Left cardiac atrium (tissue), 4 donors: ENCODE data around the gene AVP. TPM values are rescaled to one million over a fixed set of nuclear protein-coding genes. Genes with fewer than 3 reads are reported as not detected.
A peak's percentile ranks its signal among the peaks of the same experiment; 100 is the strongest.
"Not testable (repeated sequence)": the region's sequence is repeated elsewhere in the genome, so short reads cannot be mapped to it uniquely, and the experiment has no call there.

Source experiments
- ATAC-seq, 2 donors: fragments of 200-7000 bp; cut with Tn5 transposase; one replicate each; pipeline ENCODE4 v1.9.1; 2020; ENCODE audit warnings: mild to moderate bottlenecking in 2 of 2, moderate library complexity in 2 of 2
- DNase-seq: peaks from one replicate; pipeline ENCODE4 v3.0.0-alpha.2; 2020
- intact Hi-C, 2 donors: fragments of 100-400 bp; cut with DNase I; formaldehyde crosslinking; loops; one replicate each; pipeline versions ENCODE4 v1.14.1 to v1.15.1; 2022 to 2023
- total RNA-seq, 2 donors: library from RNA; stranded (reverse); fragmentation: NEBNext Ultra II Directional; extraction: Animal tissue kit (Norgen Biotek cat#: 25700); gene quantifications; one replicate each; pipeline ENCODE4 v1.2.1, GENCODE V29; 2021
- donor health status: DM: no; HTN: yes; CAD: no.
- donor health status: DM: no; HTN: yes; CAD: no; lungs with severe emphysema.
- donor health status: DM: yes; HTN: yes; CAD: no.
- donor health status: Dilated cardiomyopathy.

The AVP gene
- total RNA-seq, 2 donors from 2014 or later = not detected

DNA sequence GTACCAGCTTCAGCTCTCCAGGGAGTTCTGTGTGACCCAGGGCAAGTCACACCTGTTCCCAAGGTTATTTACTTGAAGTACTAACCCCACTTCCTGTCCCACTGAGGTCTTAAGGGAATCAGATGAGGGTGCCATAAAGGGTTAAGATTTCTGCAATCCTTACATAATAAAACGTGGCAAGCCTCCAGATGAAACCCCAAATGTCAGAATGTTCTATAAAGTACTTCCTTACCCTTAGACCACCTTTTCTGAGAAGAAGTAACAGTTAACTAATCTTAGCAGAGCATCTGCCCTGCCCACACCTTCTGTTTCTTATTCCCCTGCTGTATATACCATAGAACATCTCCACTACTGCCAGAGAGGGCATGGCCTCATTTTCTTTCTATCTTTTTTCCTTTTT, 6.0 kb upstream of the AVP start:
- ATAC-seq = no peak
- no peak for DNase-seq
- intact Hi-C loops = no loop called here

DNA sequence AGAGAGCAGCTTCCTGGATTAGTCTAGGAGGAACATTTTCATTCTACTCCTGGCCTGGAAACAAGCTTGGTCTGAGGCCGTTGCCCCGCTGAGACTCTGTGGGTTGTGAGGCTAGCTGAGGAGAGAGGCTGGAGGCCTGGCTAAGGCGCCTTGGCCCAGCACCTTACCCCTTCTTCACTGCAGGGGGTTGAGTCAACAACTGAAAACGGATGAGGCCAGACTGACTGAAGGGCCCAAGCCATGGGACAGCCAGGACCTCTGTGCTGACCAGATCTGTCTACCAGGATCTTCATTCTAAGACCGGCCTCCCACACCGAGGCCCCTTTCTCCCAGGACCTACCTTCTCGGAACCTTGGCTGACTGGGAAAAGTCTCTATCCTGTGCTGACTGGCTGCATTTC, 3.5 kb upstream of the AVP start:
- DNase-seq = no peak
- intact Hi-C loops = no loop called here
- no peak for ATAC-seq

DNA sequence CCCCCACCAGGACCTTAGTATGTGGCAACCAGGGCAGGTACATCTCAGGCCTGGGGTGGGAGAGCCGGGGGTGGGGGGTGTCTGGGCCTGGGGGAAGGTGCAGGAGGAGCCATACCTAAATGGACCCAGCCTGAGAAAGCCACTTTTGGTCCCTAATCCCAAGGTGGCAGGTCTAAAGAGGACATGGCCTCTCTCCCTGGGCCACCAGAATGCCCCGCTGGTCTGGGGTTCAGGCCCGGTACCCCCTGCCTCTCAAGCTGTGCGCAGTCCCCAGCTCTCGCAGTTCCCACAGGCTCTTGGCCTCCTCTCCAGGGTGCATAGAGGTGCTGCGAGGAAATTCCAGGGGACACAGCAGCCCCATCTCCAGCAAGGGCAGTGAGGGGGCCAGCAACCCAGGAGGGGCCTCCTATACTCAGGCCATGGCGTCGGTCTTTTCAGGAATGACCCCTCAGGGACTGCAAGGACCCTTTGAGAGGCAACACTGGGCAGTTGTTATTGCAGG, 1.1 kb upstream of the AVP start:
- no peak for DNase-seq
- ATAC-seq = no peak
- intact Hi-C loops = no loop called here

DNA sequence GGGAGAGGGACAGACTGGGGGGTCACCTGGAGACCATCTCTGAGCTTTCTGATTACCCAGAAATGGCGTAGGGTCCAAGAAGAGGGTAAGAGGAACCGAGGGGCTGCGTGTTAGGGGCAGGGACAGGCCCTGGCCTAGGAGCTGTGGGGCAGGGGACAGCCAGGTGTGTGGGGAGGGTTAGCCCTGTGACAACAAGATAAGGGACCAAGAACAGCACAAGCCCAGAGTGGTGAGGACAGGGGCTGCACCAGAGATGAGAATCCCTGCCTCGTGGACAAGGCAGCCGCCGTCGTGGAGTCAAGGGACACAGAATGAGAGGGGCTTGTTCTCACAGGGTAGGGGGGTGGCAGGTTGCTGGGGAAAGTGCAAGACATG, 449 bp upstream of the AVP start:
- no peak for DNase-seq
- ATAC-seq = no peak
- intact Hi-C loops = no loop called here

DNA sequence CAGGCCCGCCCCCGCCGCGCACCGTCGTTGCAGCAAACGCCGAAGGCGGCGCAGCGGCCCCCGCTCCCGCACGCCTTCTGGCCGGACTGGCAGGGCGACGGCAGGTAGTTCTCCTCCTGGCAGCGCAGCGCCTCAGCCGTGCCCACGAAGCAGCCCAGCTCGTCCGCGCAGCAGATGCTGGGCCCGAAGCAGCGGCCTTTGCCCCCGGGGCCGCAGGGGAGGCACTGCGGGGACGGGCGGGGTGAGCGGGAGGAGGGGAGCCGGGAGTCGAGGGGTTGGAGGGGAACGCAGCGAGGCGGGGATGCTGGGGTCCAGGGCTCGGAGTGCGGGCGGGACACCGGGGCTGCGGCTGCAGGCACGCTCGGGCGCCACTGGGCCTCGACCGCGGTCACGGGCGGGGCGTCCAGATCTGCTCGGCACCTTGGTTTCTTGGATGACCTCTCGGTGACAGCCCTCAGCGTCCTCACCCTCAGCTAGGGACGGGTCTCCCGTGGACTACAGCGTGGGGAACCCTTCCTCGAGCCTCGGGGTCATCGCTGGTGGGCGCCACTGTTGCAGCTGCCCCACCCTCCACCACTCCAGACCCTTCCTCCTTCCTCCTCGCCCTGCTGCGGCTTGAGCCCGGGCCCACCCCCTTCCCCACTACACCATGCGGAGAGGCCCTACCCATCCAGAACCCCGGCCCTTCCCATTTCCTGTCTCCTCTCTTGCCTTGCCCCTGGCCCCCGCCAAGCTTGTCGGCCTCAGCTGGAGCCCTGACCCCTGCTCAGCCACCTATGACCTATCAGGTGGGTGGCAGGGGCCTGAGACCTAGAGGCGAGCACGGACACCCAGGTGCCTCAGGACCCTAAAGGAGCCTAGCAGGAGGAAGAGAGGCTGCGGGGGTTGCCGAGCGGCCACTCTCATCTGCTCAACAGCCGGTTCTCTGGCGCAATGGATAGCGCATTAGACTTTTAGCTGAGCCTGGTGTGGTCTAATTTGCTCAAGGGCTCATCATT, 1.3 kb downstream of the AVP start:
- intact Hi-C loops = no loop called here
- ATAC-seq = peak in 1 of 2 donors; percentile 12
- DNase-seq = no peak

DNA sequence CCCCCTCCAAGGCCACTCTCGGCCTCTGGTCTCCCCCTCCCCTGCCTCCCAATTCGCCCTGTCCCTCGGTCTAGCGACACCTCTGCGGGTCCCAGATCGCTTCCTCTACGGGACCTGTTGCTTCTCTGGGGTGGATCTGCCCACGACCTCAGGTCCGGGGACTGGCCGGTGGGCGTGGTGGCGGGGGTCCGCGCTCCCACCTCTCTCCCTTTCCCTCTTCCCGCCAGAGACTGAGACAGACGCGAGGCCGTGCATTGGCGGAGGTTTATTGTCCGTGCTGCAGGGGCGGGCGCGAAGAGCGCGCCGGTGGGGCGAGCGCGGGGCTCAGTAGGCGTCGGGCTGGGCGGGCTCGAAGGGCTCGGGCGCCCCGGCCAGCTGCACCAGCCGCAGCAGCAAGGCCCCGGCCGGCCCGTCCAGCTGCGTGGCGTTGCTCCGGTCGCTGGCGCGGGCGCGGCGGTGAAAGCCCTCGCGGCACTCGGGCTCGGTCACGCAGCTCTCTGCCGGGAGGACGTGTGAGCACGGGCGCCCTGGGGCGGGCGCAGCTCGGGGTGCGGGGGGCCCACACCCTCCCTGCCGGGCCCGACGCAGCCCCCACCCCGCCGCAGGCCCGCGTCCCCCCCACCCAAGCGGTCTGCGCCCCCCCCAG, 2.1 kb downstream of the AVP start:
- intact Hi-C loops = no loop called here
- ATAC-seq (peak; percentile 24 to 51), DNase-seq (no peak)

DNA sequence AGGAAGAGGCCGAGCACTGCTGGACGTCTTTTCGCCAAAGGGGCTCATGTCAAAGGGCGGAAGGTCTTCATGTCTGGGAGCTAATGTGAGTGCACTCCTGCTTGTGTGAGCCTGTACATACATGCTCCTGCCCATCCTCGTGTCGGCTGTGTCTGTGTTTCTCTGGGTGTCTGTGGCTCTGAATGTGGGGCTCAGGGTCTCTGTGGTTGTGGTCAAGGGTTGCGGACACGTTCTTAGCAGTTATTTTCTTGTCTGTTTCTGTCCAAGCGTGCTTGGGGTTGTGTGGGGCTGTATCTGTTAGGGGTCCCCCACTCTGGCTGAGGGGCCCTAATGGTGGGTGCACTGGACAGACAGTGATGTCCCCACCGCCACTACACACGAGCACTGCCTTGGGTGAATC, 2.9 kb downstream of the AVP start:
- DNase-seq (no peak), ATAC-seq (no peak)
- intact Hi-C loops = no loop called here

DNA sequence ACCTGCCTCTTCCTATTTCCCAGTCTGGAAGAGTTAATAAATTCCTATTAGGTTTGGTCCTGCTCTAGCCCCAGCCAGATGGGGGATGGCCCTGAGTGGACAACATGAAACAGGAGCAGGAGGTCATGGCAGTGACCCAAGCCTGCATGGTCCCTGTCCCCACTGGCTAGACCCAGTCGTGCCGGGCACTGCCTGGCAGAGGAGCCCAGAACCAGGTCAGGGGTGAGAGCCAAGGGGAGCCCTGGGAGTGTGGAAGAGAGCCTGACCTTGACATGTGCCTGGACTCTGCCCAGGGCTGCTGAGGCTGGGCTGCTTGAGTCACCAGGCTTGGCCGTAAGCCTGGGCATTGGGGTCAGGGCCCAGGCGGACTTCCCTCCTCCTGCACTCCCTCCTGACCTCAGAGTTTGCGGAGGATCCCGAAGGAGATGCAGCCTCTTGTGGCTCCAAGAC, 3.6 kb downstream of the AVP start:
- ATAC-seq = peak; percentile 87 to 96
- peak; percentile 77 for DNase-seq
- intact Hi-C loops = no loop called here

DNA sequence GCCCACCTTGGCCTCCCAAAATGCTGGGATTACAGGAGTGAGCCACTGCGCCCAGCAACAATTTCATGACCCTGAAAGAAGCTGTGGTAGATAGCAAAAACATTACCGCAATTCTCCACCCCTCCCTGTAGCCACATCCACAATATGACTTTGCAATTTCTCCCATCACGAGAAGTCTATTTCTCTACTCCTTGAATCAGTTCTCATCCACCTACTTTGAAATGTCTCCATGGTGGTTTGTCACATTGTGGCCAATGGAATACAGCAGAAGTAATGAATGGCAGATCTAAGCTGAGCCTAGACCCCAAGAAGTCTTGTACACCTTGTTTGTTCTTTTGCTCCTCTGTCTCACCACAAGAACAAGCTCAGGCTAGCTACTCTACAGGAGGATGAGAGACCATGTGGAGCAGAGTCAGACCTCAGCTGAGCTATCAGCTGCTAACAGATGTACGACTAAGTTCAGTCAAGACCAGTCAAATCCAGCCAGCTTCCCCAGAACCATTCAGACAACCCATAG, 6.8 kb downstream of the AVP start:
- DNase-seq (no peak), ATAC-seq (no peak)
- intact Hi-C loops = no loop called here

DNA sequence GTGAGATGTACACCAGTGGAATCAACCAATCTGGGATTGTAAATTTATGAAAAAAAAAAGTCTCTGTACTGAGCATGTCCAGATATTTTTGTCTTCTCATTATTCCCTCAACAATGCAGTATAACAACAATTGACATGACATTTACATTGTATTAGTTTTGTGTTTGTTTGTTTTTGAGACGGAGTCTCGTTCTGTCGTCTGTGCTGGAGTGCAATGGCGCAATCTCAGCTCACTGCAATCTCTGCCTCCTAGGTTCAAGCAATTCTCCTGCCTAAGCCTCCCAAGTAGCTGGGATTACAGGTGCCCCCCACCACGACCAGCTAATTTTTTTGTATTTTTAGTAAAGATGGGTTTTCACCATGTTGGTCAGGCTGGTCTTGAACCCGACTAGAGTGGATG, 9.2 kb downstream of the AVP start:
- DNase-seq, ATAC-seq, intact Hi-C loops: not testable (repeated sequence)

DNA sequence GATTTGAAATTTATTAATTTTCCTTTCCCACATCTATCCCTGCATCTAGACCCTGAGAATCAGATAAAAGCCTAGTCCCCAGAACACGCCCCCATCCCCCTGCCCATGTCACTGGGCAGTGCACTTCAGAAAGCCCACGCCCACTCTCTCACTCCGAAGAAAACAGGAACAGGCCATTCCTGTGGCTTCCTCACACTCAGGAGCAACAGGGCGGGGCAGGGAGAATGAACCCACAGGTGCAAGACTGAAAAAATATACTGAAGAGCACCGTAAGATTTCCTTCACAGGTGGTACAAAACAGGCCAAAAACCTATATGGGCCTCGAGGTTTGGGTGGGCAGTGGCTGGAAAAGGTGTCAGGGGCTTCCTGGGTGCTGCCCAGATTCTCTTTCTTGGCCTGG, 9.7 kb downstream of the AVP start:
- DNase-seq (no peak), ATAC-seq (no peak)
- intact Hi-C loops = no loop called here

DNA sequence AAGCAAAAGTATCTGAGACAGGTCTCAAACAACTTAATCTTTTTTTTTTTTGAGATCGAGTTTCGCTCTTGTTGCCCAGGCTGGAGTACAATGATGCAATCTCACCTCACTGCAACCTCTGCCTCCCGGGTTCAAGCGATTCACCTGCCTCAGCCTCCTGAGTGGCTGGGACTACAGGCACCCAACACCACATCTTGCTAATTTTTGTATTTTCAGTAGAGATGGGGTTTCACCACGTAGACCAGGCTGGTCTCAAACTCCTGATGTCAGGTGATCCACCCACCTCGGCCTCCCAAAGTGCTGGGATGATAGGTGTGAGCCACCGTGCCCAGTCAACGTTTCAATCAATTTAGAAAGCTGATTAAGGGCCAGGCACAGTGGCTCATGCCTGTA, 11.3 kb downstream of the AVP start:
- ATAC-seq, DNase-seq, intact Hi-C loops: not testable (repeated sequence)

DNA sequence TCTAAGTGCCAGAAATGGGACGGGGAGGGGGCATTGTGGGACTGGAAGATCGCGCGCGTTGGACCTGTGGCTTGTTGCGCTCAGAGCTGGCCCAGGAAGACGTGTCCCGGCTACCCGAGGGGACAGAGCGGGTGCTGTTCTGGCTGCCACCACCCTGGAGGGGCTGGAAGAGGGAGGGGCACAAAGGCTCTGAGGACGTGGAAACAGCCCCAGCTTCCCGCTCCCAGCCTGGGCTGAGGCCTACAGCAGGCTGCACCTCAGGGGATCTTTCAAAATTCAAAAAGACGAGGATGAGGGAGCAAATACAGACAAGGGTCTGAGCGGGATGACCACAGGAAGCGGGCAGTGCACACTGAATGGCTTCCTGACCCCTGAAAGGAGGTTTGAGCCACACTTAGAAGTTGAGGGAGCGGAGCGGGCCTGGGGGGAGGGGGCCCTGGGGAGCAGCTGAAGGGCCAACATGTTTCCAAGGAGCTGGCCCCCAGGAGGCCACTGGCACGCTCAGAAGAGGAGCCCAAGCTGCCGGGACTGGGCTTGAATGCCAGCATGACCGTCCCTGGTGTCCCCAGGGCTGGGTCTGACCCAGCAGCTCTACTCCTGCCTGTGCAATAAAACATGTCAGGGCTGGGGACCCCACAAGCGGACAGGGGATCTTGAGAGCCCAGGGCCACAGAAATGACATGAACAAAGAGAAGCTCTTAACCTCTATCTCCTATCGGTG, 11.8 kb downstream of the AVP start:
- intact Hi-C loops = no loop called here
- DNase-seq (no peak), ATAC-seq (no peak)

DNA sequence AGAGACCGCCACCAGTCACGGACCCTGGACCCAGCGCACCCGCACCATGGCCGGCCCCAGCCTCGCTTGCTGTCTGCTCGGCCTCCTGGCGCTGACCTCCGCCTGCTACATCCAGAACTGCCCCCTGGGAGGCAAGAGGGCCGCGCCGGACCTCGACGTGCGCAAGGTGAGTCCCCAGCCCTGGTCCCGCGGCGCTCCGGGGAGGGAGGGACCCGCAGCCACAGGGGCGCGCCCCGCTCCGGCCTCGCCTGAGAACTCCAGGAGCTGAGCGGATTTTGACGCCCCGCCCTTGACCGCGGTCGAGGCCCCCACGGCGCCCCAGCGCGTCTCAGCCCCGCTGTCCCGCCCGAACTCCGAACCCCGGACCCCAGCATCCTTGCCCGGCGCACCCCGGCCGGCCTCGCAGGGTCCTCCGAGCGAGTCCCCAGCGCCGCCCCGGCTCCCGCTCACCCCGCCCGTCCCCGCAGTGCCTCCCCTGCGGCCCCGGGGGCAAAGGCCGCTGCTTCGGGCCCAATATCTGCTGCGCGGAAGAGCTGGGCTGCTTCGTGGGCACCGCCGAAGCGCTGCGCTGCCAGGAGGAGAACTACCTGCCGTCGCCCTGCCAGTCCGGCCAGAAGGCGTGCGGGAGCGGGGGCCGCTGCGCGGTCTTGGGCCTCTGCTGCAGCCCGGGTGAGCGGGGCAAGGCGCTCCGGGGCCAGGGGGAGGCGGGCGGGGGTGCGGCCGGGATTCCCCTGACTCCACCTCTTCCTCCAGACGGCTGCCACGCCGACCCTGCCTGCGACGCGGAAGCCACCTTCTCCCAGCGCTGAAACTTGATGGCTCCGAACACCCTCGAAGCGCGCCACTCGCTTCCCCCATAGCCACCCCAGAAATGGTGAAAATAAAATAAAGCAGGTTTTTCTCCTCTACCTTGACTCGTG, 12.7 kb downstream of the AVP start, which contains the start of gene OXT:
OXT (plus strand) TSS at position 11 of the 920 bp plus-strand sequence; CDS start at position 47, 36 bp downstream.
- ATAC-seq (peak; percentile 80 to 90), DNase-seq (peak; percentile 66)
- intact Hi-C loops = no loop called here

DNA sequence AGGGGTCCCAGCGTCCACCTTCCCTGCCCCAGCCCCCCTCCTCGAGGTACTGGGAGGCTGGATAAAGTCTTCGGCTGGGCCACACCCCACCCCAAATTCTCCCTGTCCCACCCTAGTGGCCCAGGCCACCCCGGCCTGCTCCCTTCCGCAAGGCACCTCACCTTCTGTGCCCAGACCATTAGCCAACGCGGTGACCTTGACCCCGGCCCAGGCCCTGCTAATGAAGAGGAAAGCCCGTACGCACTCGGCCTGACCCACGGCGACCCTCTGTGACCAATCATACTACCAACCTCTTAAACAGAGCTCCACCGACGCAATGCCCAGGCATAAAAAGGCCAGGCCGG, 13.3 kb downstream of the AVP start:
- ATAC-seq = no peak
- DNase-seq = no peak
- intact Hi-C loops = no loop called here

DNA sequence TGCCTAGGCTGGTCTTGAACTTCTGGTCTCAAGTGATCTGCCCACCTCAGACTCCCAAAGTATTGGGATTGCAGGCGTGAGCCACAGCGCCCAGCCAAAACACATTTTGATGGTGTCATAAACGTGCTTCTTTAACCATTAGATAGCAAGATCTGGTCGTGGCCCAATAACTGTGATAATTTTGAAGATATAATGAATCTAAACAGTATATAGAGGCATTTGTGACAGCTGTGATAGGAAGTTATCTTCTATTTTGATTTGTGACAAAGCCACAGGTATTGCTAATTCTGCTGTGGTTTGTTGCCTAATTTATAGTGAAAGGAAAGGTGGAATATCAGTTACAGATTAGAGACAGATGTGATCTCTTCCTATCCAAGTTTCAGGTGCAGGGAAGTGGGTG, 13.8 kb downstream of the AVP start:
- intact Hi-C loops = no loop called here
- DNase-seq (no peak), ATAC-seq (no peak)

DNA sequence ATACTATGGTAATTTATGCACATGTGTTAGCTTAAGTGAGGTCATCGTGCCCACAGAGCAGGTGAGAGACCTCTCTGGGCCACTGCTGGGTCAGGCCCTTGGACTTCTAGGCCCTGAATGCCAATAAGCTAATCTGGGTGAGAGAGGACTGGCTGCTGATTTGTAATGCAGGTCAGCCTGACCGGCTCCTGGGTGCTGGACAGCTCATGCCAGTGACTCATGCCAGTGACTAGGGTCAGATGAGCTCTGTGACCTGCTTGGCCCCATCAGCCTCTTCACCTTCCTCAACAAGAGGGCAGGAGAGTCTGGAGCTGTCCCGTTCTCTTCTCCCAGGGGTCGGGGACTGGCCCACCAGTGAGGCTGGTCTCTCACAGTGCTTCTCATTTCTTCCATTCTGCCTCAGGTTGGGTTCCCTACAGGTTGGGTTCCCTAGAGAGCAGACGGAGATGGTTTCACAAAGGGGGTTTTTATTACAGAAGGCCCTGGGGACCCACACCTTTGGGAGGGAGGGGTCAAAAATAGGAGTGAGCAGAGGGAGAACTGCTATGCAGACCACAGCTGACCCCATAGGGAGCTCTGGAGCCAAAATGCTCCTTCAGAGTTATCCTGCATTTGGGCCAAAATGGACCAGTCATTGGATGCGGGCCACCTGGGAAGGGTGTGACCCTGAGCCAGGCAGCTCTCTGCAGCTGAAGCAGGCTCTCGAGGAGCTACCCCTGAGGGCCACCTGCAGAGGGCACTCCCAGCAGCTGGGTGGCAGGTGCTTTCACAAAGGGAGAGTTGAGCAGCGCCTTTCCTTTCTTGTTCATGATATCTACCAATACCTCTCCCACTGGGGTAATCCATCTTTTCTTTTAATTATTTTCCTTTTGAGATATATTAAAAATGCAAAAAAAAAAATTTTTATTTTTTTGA, 15.3 kb downstream of the AVP start:
- no peak for DNase-seq
- intact Hi-C loops = no loop called here

More for the DNA sequence above, 15.3 kb downstream of the AVP start:
- peak in 1 of 2 donors; percentile 22 for ATAC-seq
